ENCODE data around the gene MYO3A.

- TF ChIP-seq CTCF (IDR thresholded peaks at IDR 0.05; ENCODE audit: low read length): no peak
- no peak for TF ChIP-seq EZH2 (optimal IDR thresholded peaks at IDR 0.05; ENCODE audit: low read depth, low read length)
- TF ChIP-seq EZH2phosphoT487 (IDR thresholded peaks at IDR 0.05; ENCODE audit: low read length): no peak
These were observed 19.3 kb upstream of the MYO3A start for GRCh38 chr10:25914776-25915175.

All from MM.1S (cell line).